HG02610 (cell line): ENCODE measurements around the gene ZFHX3.

ENCODE experiments used
- ATAC-seq: cut with Tn5 transposase; IDR thresholded peaks from one replicate; pipeline ENCODE4 v1.9.1; 2021; ENCODE audit warnings: mild to moderate bottlenecking, moderate library complexity; ENCODE audit not compliant: unreplicated experiment

ZFHX3 gene

DNA sequence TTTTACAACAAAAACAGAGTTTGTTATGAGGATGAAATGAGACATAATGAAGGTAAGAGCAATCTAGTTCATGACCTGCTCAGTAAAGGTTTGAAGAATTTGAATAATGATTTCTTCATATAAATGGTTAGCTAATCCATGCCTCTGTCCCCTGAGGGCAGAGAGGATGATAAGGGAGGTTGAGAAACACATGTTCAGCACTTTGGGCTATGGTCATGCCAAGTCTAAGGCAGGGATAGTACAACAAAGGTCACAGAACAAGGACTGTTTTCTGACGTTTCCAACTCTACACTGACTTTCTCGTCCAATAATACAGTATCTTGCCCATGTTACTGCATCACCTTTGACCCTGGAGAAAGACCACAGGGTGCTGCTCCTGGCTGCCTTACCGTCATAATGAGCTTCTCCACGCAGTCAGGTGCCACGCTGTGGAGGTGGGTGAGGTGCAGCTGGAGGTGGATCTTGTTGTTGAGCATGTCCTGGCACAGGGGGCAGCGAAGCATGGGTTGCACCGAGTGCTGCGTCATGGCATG lies 236.7 kb downstream of the ZFHX3 start:
- ATAC-seq, result no peak

DNA sequence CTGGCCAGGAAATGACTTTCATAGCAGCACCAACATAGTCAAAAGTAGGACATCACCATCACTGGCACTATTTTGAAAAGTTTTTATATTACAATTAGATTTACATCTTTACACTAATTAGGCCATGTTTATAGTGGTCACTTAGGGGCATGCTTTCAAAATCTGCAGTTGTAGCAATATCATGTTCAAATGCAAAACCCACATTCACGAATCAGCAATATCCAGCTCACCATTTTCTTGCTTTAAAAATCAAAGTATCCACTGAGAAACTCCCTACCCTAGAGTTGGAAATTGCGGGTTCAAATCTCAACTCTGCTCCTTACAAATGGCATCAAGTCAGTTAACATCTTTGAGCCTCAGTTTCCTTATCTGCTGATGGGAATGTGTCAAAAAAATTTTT lies 237.4 kb downstream of the ZFHX3 start:
- ATAC-seq, result no peak

DNA sequence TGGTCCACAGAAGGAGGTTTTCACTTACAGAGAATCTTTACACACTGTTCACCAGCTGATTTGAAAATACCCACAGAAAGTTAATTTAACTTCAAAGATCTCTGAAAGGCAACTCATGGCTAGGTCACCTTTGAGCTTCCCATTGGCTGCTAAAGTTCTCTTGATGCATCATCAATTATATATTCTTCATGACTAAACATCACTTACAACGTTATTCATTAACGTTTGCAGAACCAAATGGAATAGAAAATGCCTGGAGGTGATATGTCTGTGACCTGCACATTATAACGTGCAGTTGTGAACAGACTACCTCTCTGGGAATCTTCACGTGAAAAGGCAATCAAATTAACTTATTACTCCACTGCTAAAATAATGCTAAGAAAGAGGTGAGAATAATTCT lies 238.5 kb downstream of the ZFHX3 start:
- ATAC-seq, result no peak

DNA sequence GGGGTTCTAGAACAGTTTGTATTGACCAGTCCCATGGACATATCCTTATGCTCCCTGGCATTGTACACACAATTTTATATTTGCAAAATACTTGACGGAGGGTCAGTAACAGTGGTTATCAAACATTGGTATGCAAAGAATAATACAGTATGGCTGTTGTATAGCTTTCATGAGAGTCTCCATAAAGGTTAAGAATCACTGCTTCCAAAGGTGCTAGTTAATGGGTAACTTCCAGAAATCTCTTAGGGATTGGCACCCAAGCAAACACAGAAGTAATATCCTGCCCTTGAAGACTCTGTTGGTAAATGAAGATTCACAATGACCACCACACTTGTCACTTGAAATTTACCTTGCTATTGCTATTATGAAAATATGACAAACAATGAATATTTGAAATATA lies 239.2 kb downstream of the ZFHX3 start:
- ATAC-seq, result no peak

DNA sequence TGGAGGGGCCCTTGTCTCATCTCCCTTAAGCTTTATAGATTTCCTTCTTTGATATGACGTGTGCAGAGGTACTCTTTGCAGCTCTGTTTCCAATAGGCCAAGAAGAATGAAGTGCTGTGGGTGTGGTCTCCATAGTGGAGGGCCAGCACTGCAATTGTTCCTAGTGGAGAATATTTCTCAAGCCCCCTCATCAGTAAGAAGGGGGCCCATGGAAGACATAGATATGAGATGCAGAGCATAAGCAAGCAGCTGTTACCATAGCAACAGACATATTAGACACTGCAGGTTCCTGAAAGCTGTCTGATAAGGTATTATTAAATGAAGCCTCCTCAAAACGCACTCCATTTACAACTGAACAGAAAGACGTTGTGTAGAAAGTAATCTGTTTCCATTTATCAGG lies 240.7 kb downstream of the ZFHX3 start:
- no peak for ATAC-seq

DNA sequence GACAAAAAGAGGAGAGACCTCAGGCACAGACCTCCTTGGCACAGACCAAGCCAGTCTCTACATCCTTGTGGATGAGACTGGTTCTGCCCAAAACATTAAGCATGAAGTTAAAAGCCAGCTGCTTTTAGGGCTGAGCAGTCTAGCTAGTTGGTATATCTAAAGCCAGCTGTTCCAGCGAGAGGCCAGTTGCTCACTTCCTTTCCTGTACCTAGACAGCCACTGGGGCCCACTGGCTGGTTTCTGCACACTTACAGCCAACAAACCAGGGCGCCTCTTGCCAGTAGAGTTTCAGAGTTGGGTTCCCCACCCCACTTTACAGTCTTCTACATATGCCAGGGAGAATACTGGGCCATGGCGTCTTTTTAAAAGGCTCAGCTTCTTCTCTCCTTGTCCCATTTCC lies 242.4 kb downstream of the ZFHX3 start:
- no peak for ATAC-seq

DNA sequence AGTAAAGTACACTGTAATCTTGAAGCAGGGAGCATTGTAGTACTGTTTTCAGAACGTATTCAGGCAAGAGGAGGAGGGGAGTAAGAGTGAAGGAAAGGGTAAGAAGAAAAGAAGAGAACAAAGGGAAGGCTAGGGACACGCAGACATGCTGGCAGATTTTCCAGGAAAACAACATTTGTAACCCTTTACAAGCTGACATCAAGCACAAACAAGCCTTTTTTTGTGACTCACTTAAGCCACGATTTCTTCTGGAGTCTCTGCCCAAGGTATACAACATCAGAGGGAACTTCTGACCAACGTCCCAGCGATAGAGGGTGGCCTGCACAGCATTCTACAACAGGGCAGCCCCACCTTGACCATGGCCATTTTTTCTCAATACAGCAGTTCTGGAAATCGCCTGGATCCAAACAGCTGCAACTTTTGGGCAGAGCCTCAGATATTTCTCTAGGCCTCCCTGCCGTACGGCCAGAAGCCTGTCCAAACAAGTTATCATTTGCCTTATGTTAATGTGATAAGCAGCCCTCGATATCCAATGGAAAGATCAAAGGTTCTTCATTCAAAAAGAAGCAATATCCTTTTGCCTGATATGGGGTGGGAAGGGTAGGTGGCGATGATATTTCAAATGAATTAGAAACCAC lies 247.3 kb downstream of the ZFHX3 start:
- ATAC-seq, result no peak

DNA sequence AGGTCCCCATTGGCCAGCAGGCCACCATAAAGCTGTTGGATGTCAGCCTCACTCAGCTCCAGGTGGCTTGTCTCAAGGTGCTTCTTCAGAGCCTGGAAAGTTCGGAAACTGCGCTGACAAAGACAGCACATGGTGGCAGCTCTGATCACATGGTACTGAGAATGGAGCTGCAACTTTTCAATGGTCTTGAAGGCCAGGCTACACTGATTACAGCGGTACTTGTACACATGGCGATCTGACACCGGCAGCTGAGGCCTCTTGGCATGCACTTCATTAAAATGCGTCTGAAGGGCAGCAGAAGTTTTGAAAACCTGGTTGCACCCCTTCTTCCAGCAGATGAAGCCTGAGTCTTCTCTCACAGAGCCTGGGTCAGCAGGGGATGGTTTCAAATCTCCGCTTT lies 249.7 kb downstream of the ZFHX3 start:
- ATAC-seq, result no peak

DNA sequence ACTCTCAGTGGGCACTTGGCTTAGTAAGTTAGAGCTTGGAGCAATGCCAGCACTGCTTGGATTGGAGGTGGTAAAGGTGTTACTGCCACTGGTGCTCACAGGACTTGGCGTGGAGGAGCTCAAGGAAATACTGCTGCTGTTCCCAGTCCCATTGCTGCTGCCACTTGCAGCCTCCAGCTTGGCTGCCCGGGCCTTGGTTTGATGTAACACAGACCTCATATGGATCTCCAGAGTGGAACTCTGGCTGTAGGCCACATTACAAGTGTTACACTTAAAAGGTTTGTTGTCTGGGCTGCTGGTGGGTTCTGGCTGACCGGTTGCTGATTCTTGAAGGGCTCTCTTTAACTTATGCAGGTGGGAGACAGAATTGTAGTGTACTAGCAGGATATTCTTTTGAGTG lies 250.3 kb downstream of the ZFHX3 start:
- ATAC-seq, result no peak

DNA sequence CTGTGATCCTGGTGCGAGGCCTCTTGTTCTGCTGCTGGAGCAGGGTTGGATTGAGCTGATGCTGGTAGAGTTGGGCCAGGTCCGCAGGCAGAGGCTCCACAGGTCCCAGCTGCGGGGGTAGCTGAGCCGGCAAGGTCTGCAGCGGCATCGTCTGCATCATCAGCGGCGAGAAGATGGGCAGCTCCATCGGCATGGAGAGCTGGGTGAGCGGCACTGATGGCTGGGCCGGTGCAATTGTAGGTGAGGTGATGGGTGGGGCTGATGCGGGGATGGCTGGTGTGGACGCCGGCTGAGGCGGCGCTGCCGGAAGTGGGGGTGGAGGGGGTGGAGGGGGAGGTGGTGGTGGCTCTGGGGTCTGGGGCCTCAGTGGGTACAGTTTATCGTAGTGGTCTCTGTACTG lies 251.7 kb downstream of the ZFHX3 start:
- no peak for ATAC-seq

DNA sequence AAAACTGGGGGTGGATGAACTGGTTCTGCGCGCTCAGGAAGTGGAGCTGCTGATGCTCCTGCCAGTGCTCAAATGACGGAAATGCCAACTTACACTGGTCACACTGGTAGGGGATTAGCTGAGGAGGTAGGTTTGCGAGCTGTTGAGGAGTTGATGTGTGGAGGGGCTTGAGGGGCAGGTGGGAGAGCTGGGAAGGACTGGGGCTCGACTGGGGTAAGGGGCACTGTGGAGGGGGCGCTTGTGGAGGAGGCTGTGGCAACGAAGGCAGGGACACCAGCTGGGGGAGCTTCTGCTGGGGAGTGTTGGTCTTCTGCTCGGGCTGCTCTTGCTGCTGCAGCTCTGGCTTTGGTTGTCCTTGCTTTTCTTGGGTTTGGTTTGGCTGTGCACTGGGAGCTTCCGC lies 252.9 kb downstream of the ZFHX3 start:
- ATAC-seq, result no peak

DNA sequence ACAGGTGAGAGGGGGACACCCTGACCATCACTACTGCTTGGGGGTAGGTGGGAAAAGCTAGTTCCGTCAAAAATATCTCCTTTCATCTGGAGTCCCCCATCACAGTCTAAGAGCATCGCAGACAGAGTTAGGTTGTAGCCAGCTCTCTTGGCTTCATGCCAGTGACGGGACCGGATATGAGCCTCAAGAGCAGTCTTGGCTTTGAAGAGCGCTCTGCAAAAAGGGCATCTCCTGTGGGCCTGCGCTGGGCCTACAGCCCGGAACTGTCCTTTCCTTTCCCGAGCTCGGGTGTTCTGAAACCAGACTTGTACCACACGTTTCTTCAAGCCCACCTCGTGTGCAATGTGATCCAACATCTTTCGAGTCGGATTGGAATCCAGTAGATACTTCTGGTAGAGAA lies 253.6 kb downstream of the ZFHX3 start:
- ATAC-seq, result no peak

DNA sequence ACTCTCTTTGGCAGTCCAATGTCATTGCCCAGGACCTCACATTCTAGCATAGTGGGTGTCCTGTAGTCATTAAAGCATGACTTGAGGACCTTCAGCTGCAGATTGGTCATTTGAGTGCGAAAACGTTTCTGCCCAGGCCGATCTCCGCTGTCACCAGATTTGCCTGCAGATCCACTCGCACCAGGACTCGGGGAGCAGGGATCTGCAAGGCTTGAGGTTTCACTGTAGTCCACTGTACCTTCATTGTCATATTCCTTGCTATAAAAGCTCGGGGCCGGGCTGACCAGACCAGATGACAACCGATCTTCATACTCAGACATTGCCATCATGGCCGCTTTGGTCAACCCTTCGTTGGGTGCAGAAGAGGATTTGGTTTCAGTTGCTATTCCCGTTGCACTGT lies 254.2 kb downstream of the ZFHX3 start:
- no peak for ATAC-seq

DNA sequence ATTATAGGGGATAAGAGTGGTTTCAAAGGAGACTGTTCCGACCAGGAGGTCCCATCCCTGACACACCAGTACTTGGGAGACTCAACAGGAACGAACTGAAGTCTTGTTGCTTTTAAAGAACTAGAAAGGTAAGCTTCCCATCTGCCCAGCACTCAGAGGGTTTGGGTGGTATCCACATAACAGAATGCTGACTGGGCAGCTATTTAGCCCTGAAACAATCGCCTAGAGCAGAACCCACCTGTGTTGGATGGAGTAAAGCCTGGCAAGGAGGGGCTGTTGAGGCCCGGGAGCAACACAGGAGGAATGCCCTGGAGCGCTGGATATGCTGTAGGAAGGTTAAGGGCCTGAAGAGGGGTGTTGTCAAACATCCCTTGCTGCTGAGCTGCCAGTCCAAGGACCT lies 254.9 kb downstream of the ZFHX3 start:
- no peak for ATAC-seq

DNA sequence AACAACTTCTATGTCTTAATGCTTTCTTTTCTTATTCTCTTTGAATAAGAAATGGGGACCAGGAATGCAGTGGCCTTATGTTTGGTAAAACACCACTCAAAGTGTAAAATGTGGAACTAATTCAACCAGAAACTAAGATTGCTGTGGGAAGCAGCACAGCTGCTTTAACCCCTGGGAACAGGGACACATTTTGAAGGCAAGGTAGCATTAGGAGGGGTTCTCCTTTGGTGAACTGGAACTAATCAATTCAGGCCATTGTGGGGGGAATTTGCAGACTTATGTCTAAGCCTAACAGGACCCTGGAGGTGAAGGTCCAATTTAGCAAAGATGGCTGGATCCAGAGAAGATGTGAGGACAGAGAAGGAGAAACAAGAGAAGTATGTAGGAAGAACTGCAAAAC lies 256.1 kb downstream of the ZFHX3 start:
- no peak for ATAC-seq

DNA sequence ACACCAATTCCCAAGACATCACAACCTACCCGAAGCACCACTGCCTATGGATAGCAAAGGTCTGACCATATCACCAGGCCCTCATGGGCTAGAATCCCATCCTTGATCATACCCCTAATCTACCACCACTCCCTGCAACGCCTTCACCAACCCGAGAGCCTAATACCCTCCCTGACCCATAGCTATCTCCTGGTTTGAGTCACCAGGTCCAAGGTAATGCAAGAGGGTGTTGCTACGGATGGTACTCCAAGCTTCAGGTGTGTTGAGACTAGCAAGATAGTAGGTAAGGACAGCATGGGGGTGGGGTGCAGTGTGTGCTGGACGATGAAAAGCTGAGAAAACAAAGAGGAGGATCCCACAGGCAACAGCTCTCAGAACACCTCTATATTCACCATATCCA lies 258.0 kb downstream of the ZFHX3 start:
- ATAC-seq, result no peak

DNA sequence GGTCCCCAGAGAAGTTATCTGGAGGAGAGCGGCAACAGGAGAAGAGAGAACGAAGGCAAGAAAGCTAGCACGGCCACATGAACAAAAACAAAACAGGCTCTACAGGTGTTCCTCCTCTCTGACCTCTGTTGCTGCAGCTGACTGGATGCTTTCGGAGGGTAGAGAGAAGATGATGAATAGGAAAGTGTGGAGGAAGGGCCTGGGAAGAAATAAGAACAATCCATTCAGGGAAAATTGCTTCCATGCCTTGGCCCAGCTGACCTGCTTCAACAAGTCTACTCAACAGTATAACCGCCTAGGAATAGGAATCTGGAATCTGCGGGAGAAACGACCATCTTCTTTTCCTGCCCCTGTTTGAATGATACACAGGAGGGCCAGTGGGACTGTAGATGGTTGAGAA lies 258.5 kb downstream of the ZFHX3 start:
- ATAC-seq, result no peak

DNA sequence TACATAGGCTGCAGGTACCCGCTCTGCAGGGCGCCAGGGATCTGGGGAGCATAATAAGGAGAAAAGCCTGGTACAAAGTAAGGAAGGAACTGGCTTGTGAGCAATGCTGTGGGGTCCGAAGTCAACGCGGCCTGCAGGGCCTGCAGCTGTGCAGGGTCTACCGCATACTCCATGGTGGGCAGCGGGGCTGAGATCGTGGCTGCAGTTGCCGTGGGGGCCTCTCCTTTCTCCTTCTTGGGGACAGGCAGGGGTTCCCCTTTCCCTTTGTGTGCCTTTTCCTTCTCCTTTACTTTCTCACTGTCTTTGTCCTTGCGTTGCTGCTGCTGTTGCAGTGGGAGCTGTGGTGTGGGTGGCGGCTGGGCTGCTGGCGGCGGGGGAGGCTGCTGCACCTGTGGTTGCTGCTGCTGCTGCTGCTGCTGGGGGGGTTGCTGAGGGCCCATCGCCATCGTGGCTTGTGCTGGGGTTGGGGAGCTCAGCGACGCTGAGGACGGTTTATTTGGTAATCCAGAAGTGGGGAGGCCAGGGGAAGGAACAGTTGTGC lies 259.6 kb downstream of the ZFHX3 start:
- no peak for ATAC-seq

DNA sequence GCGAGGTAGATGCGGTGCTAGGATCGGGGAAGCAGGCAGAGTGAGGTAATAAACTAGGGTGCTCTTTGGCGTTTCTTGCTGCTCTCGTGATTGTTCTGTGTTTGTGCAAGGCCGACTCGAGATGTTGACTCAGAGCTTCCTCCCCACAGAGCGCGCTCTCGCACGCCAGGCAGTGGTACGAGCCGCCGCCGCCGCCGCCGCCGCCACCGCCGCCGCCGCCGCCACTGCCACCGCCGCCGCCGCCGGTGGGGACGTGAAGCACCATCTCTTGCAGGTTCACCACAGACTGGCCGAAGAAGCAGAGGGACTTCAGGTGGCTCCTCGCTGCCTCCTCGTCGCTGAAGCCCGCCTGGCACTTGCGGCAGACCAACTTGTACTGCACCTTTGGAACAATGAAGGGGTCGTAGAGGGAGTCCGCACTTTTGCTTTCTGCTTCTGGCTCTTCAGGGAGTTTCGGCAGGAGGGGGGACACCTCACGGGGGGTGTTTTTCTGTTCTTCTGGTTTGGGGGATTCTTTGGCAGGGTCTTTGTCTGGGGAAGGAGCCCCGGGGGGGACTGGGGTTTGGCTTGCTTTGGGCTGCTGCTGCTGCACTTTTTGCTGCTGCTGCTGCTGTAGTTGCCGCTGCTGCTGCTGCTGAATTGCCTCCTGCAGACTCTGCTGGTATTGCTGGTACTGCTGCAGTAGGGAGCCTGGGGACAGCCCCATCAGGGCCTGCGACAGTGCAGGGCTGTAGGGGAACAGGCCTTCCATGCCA lies 260.2 kb downstream of the ZFHX3 start:
- ATAC-seq, result peak; percentile 88

DNA sequence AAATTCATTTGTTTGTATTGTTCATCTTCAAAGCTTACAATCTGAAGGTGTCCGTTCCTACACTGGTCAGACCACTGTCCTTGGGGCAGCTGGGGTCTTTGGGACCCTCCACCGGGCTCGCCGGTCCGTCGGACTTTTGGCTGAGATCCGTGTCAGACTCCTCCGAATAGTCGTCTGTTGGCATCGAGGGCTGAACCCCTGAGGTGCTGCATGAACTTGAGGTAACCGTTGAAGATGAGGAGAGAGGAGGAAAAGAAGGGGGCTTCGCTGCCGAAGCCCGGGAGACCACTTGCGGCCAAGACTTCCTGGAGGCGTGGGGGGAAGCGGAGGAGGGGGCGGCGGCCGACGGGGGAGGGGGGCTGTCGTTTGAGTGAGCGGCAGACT lies 260.8 kb downstream of the ZFHX3 start:
- ATAC-seq, result no peak

DNA sequence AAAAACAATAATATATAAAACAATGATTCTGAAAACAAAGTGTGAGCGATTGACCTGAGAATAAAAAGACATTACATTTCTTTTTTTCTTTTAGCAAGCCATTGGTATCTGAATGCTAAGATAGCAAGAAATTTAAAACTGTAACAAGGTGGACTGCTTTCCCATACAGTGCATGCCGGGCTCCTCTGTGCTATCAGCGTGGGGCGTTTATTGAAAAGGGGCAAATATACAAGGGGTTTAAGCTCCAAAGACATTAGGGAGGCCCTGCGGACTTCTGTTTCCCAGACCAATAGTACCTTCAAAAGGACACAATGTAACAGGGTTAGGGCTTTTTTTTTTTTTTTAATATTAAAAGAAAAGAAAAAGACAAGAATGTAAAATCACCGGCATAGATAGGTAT lies 261.3 kb downstream of the ZFHX3 start:
- ATAC-seq, result no peak

DNA sequence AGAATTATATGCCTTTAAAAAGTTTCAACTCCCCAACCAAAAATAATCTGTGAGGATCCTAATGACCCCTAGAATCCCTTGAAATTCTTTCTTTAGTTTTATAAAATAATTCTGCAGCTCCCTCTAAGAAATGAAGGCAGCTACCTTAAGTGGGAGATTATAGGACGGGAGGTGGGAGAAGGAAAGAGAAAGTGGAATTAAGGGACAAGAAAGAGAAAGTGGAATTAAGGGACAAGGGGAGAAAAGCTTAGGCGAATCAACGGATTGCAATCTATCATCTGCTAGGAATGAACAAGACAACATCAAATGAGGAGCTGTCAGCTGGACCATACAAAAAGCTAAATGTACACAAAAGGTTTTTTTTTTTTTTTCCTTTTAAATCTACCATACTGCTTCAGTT lies 262.0 kb downstream of the ZFHX3 start:
- ATAC-seq, result no peak
